Muscle layer of colon (tissue), 2 donors: ENCODE measurements around the gene KLHL18.
"Not testable (repeated sequence)": the region's sequence is repeated elsewhere in the genome, so short reads cannot be mapped to it uniquely, and the experiment has no call there.

Experiments used
- H3K27ac ChIP-seq: one replicate; pipeline ENCODE4 v1.7.0; 2013; ENCODE audit warnings: low read depth, mild to moderate bottlenecking, low read length, moderate library complexity
- H3K27me3 ChIP-seq, 2 donors: one replicate each; pipeline ENCODE4 v1.7.0; 2013; ENCODE audit warnings: low read length in 2 of 2, mild to moderate bottlenecking in 2 of 2; ENCODE audit not compliant: insufficient read depth in 2 of 2, control insufficient read depth in 1 of 2
- H3K36me3 ChIP-seq: one replicate; pipeline ENCODE4 v1.7.0; 2013; ENCODE audit warnings: mild to moderate bottlenecking, low read length; ENCODE audit not compliant: insufficient read depth
- H3K4me1 ChIP-seq: one replicate; pipeline ENCODE4 v1.7.0; 2013; ENCODE audit warnings: mild to moderate bottlenecking, low read length; ENCODE audit not compliant: insufficient read depth
- H3K4me3 ChIP-seq, 2 donors: one replicate each; pipeline ENCODE4 v1.7.0; 2013; ENCODE audit warnings: low read length in 2 of 2, low read depth in 1 of 2, mild to moderate bottlenecking in 1 of 2, moderate library complexity in 1 of 2
- H3K9ac ChIP-seq: one replicate; pipeline ENCODE4 v1.7.0; 2013; ENCODE audit warnings: low read length
- H3K9me3 ChIP-seq: one replicate; pipeline ENCODE4 v1.7.0; 2013; ENCODE audit warnings: mild to moderate bottlenecking, low read length
- donor health status: abdominal sarcoma.
- donor health status: Adenocarcinoma of cecum.

KLHL18 gene

GRCh38 chr3:47343471-47343971 lies 60.8 kb downstream of the KLHL18 start:
- Histone ChIP-seq H3K36me3 (peaks cover 66% of the 10 kb centered on the region), H3K4me1 (no peaks in the 10 kb centered on the region), H3K9ac (no peak overlapping the region), H3K27me3 (no peaks in the 10 kb centered on the region), H3K9me3 (no peaks in the 10 kb centered on the region), H3K27ac (no peak overlapping the region), H3K4me3 (no peak overlapping the region)

- Histone ChIP-seq H3K9ac (no peak overlapping the region), H3K9me3 (no peaks in the 10 kb centered on the region), H3K27me3 (no peaks in the 10 kb centered on the region), H3K4me1 (no peaks in the 10 kb centered on the region), H3K36me3 (peaks cover 53% of the 10 kb centered on the region), H3K4me3 (no peak overlapping the region), H3K27ac (no peak overlapping the region)
Measured at GRCh38 chr3:47344971-47345370, 62.2 kb downstream of the KLHL18 start.

DNA sequence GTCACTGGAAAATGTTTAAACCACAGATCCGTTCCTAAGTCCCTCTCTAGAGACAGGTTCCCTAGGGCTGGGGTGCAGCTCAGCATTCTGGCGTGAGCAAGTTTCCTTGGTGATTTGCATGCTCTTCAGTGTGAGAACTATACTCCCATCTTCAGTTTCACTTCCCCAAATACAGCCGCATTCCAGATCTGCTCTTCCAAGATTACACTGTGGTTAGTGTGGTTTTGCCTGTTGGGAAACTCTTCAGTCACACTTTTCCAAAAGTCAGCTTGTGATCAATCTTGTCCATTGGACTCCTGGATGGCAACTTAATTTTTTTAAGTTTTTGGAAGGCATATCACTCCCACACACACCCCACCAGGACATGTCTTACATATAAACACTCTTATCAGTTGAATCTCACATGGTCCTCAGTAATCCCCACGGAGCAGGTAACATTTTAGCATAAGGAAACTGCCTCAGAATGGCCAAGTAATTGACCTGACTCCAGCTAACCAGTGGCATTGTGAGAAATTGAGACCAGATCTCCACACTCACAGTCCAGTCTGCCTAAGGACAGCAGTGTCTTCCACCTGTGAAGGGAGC lies 64.6 kb downstream of the KLHL18 start:
- Histone ChIP-seq H3K9ac (no peak overlapping the region), H3K4me1 (no peaks in the 10 kb centered on the region), H3K27ac (no peak overlapping the region), H3K27me3 (no peaks in the 10 kb centered on the region), H3K36me3 (peaks cover 31% of the 10 kb centered on the region), H3K9me3 (no peaks in the 10 kb centered on the region), H3K4me3 (no peak overlapping the region)

- H3K27me3 ChIP-seq = no peaks in the 10 kb centered on the region
- H3K9ac ChIP-seq = no peak overlapping the region
- H3K9me3 ChIP-seq = no peaks in the 10 kb centered on the region
- H3K4me3 ChIP-seq = no peak overlapping the region
- no peak overlapping the region for H3K27ac ChIP-seq
- peaks cover 20% of the 10 kb centered on the region for H3K36me3 ChIP-seq
- H3K4me1 ChIP-seq = no peaks in the 10 kb centered on the region
Measured at GRCh38 chr3:47348411-47349154, 65.8 kb downstream of the KLHL18 start.

DNA sequence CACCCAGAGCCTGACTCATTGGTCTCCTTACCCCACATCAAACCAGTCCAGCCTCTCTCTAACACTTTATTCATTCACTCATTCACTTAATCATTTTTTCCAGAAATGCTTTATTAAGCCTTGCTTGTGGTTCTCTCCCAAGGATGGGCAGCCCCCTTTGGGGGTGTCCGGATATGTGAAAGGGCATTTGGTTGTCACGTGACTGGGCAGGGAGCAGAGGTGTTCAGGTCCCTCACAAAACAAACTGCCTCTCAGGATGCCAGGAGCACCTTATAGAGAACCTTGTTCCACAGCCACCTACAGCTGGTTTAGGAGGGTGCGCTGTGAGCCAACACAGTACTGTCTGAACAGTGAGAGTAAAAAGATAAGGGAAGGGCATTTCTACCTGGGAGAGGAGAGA lies 72.3 kb downstream of the KLHL18 start:
- H3K4me3 ChIP-seq = no peak overlapping the region
- H3K27ac ChIP-seq = no peak overlapping the region
- H3K4me1 ChIP-seq = no peaks in the 10 kb centered on the region
- no peaks in the 10 kb centered on the region for H3K9me3 ChIP-seq
- no peaks in the 10 kb centered on the region for H3K27me3 ChIP-seq
- no peak overlapping the region for H3K9ac ChIP-seq
- no peaks in the 10 kb centered on the region for H3K36me3 ChIP-seq

DNA sequence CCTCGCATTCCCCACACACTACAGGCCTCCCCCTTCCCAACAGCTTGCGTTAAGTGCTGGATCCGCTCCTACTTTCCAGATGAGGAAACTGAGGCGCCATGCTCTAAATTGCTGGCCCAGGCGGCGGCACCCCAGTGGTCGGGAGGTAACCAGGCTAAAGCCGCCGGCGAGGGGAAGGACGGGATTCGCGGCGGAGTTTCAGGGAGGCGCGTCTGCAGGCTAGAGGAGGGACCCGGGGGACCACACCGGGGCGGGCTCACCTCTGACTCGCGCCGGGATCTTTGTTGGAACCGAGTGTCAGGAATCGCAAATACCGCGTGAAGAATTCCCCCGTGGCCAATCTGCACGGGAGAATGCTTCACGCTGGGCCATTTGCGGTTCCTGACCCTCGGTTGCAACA lies 73.5 kb downstream of the KLHL18 start:
- H3K4me3 ChIP-seq = no peak overlapping the region
- H3K27ac ChIP-seq = no peak overlapping the region
- H3K27me3 ChIP-seq = no peaks in the 10 kb centered on the region
- no peak overlapping the region for H3K9ac ChIP-seq
- no peaks in the 10 kb centered on the region for H3K36me3 ChIP-seq
- H3K9me3 ChIP-seq = no peaks in the 10 kb centered on the region
- H3K4me1 ChIP-seq = no peaks in the 10 kb centered on the region

GRCh38 chr3:47359323-47359722 lies 76.6 kb downstream of the KLHL18 start:
- H3K4me3 ChIP-seq = no peak overlapping the region
- H3K27ac ChIP-seq = no peak overlapping the region
- H3K4me1 ChIP-seq = no peaks in the 10 kb centered on the region
- H3K9me3 ChIP-seq = no peaks in the 10 kb centered on the region
- H3K9ac ChIP-seq = no peak overlapping the region
- H3K27me3 ChIP-seq = no peaks in the 10 kb centered on the region
- H3K36me3 ChIP-seq = no peaks in the 10 kb centered on the region

- H3K27ac ChIP-seq, H3K4me1 ChIP-seq, H3K4me3 ChIP-seq, H3K9ac ChIP-seq, H3K9me3 ChIP-seq, H3K36me3 ChIP-seq, H3K27me3 ChIP-seq: not testable (repeated sequence)
Measured at GRCh38 chr3:47360110-47360517, 77.4 kb downstream of the KLHL18 start.

GRCh38 chr3:47362701-47363100 lies 80.0 kb downstream of the KLHL18 start:
- Histone ChIP-seq H3K36me3 (no peaks in the 10 kb centered on the region), H3K9ac (no peak overlapping the region), H3K27ac (no peak overlapping the region), H3K27me3 (no peaks in the 10 kb centered on the region), H3K4me1 (peaks cover 9% of the 10 kb centered on the region), H3K4me3 (no peak overlapping the region), H3K9me3 (no peaks in the 10 kb centered on the region)

- H3K9ac ChIP-seq = no peak overlapping the region
- H3K27ac ChIP-seq = no peak overlapping the region
- no peak overlapping the region for H3K4me3 ChIP-seq
- H3K27me3 ChIP-seq = peaks cover 0 to 4% of the 10 kb centered on the region in 2 donors
- no peaks in the 10 kb centered on the region for H3K9me3 ChIP-seq
- no peaks in the 10 kb centered on the region for H3K36me3 ChIP-seq
- H3K4me1 ChIP-seq = peaks cover 9% of the 10 kb centered on the region
Measured at GRCh38 chr3:47365213-47366153, 82.7 kb downstream of the KLHL18 start.

DNA sequence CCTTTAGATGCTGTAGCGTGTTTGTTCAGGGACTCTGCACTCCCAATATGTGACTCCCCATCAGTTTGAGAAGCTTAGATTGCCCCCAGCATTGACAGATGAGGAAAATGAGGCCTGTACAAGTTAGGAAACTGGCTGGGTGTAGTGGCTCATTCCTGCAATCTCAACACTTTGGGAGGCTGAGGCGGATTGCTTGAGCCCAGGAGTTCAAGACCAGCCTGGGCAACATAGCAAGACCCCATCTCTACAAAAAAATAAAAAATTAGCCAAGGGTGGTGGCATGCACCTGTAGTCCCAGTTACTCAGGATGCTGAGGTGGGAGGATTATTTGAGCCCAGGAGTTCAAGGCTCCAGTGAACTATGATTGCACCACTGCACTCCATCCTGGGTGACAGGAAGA lies 84.1 kb downstream of the KLHL18 start:
- Histone ChIP-seq H3K9me3 (no peaks in the 10 kb centered on the region), H3K4me1 (peaks cover 9% of the 10 kb centered on the region), H3K36me3 (no peaks in the 10 kb centered on the region), H3K27me3 (peaks cover 0 to 9% of the 10 kb centered on the region in 2 donors), H3K27ac (no peak overlapping the region), H3K4me3 (no peak overlapping the region), H3K9ac (no peak overlapping the region)
